C4-2B (cell line): ENCODE data around the gene DBNDD2.

Experiments
- CTCF ChIP-seq: fragments of 450-650 bp; conservative IDR thresholded peaks from 2 replicates; pipeline ENCODE4 v1.5.1; 2017; ENCODE audit warnings: mild to moderate bottlenecking
- ZFX ChIP-seq: fragments of 450-650 bp; IDR thresholded peaks from 2 replicates; pipeline ENCODE4 v1.6.1; 2017

GRCh38 chr20:45441746-45442145, 33.7 kb downstream of the DBNDD2 start:
- TF ChIP-seq CTCF = no peak
- TF ChIP-seq ZFX = no peak
